IMR-90 (cell line): ENCODE results near the gene FN1. TPM values are rescaled to one million over a fixed set of nuclear protein-coding genes. Genes with fewer than 3 reads are reported as not detected.

Experiments
- ATAC-seq: fragments of 200-7000 bp; cut with Tn5 transposase; 2 replicates; pipeline ENCODE4 v1.9.1; 2020; ENCODE audit warnings: low read depth, mild to moderate bottlenecking, moderate library complexity
- BruUV-seq: library from RNA; stranded (reverse); fragments of 400-500 nt; replicated peaks from 2 replicates; lab custom pipeline; 2021; lab: Mats Ljungman, UMichigan
- CTCF ChIA-PET: fragments of 300-600 bp; formaldehyde crosslinking; extraction: SDS; loops from one replicate; lab custom pipeline; 2021; ENCODE audit warnings: antibody characterized with exemption; lab: Yijun Ruan, JAX
- POLR2A ChIA-PET: fragments of 300-600 bp; sonication (Branson Sonifier 250); formaldehyde crosslinking; loops from one replicate; lab custom pipeline; 2022; ENCODE audit warnings: antibody characterized with exemption; ENCODE audit not compliant: unreplicated experiment; lab: Charles Lee
- DNase-seq: peaks from one replicate; pipeline ENCODE4 v3.0.0; 2013
- H2AFZ ChIP-seq: replicated peaks from 2 replicates; pipeline ENCODE3; 2013; ENCODE audit warnings: low read length, mild to moderate bottlenecking; ENCODE audit not compliant: poor library complexity
- H2AK5ac ChIP-seq: 2 replicates; pipeline ENCODE4 v1.6.1; 2013; ENCODE audit warnings: low read depth, low read length, inconsistent platforms
- H2AK9ac ChIP-seq: replicated peaks from 2 replicates; pipeline ENCODE3; 2013; ENCODE audit warnings: mild to moderate bottlenecking, low read depth, low read length, moderate library complexity; ENCODE audit not compliant: poor library complexity
- H2BK120ac ChIP-seq: 2 replicates; pipeline ENCODE4 v1.6.1; 2013; ENCODE audit warnings: low read depth, low read length, inconsistent platforms
- H2BK15ac ChIP-seq: 3 replicates; pipeline ENCODE4 v1.6.1; 2013; ENCODE audit warnings: low read depth, low read length, inconsistent platforms
- H2BK20ac ChIP-seq: 2 replicates; pipeline ENCODE4 v1.6.1; 2013; ENCODE audit warnings: low read depth, mild to moderate bottlenecking, inconsistent platforms, low read length, moderate library complexity
- H2BK5ac ChIP-seq: 2 replicates; pipeline ENCODE4 v1.6.1; 2013; ENCODE audit warnings: mild to moderate bottlenecking, low read depth, low read length, inconsistent platforms; ENCODE audit not compliant: poor library complexity, severe bottlenecking
- H3K14ac ChIP-seq: replicated peaks from 2 replicates; pipeline ENCODE4 v1.6.1; 2013; ENCODE audit warnings: low read depth, low read length, inconsistent platforms
- H3K18ac ChIP-seq: 2 replicates; pipeline ENCODE4 v1.6.1; 2013; ENCODE audit warnings: low read depth, low read length, control low read depth
- H3K23ac ChIP-seq: 2 replicates; pipeline ENCODE4 v1.6.1; 2013; ENCODE audit warnings: low read depth, low read length, inconsistent platforms
- H3K27ac ChIP-seq: 2 replicates; pipeline ENCODE4 v1.5.1; 2013; ENCODE audit warnings: mild to moderate bottlenecking, control low read depth, low read length; ENCODE audit not compliant: insufficient read depth
- H3K27me3 ChIP-seq: 2 replicates; pipeline ENCODE4 v1.6.1; 2013; ENCODE audit warnings: low read length; ENCODE audit not compliant: control insufficient read depth, insufficient read depth
- H3K36me3 ChIP-seq: 2 replicates; pipeline ENCODE4 v1.6.1; 2013; ENCODE audit warnings: low read length, mixed read lengths; ENCODE audit not compliant: control insufficient read depth, insufficient read depth
- H3K4ac ChIP-seq: 2 replicates; pipeline ENCODE4 v1.6.1; 2013; ENCODE audit warnings: low read depth, low read length, inconsistent platforms
- H3K4me1 ChIP-seq: 2 replicates; pipeline ENCODE4 v1.6.1; 2013; ENCODE audit warnings: low read length, mixed read lengths; ENCODE audit not compliant: control insufficient read depth, insufficient read depth
- H3K4me2 ChIP-seq: 2 replicates; pipeline ENCODE4 v1.6.1; 2013; ENCODE audit warnings: low read depth, mild to moderate bottlenecking, control low read depth, low read length, moderate library complexity
- H3K4me3 ChIP-seq: 2 replicates; pipeline ENCODE4 v1.5.1; 2013; ENCODE audit warnings: low read depth, mild to moderate bottlenecking, control low read depth, low read length, moderate library complexity; ENCODE audit not compliant: insufficient read depth
- H3K56ac ChIP-seq: 2 replicates; pipeline ENCODE4 v1.6.1; 2013; ENCODE audit warnings: low read length, inconsistent platforms; ENCODE audit not compliant: insufficient read depth; ENCODE audit errors: extremely low read depth
- H3K79me1 ChIP-seq, 2 experiments: 2 replicates each; pipeline ENCODE4 v1.6.1; 2013; ENCODE audit warnings: low read length in 2 of 2, inconsistent platforms in 1 of 2, low read depth in 1 of 2
- H3K9ac ChIP-seq: 2 replicates; pipeline ENCODE4 v1.6.1; 2013; ENCODE audit warnings: low read depth, low read length, control low read depth
- H3K9me1 ChIP-seq: 2 replicates; pipeline ENCODE4 v1.6.1; 2013; ENCODE audit warnings: low read length, inconsistent platforms; ENCODE audit not compliant: insufficient read depth
- H3K9me3 ChIP-seq: 2 replicates; pipeline ENCODE4 v1.6.1; 2013; ENCODE audit warnings: low read length; ENCODE audit not compliant: control insufficient read depth, insufficient read depth
- H4K20me1 ChIP-seq: 2 replicates; pipeline ENCODE4 v1.6.1; 2013; ENCODE audit warnings: low read length, inconsistent platforms; ENCODE audit not compliant: insufficient read depth
- H4K5ac ChIP-seq: 2 replicates; pipeline ENCODE4 v1.6.1; 2013; ENCODE audit warnings: mild to moderate bottlenecking, low read depth, low read length, control low read depth
- H4K8ac ChIP-seq, 2 experiments: 2 replicates each; pipeline ENCODE4 v1.6.1; 2013; ENCODE audit warnings: low read depth in 2 of 2, low read length in 2 of 2, control low read depth in 1 of 2, inconsistent platforms in 1 of 2
- H4K91ac ChIP-seq: 2 replicates; pipeline ENCODE4 v1.6.1; 2013; ENCODE audit warnings: low read depth, low read length, inconsistent platforms; ENCODE audit not compliant: insufficient read depth
- CHD1 ChIP-seq: IDR thresholded peaks from 2 replicates; pipeline ENCODE4 v1.6.1; 2012; ENCODE audit warnings: low read depth, low read length, improper control_type of control experiment
- CTCF ChIP-seq: conservative IDR thresholded peaks from 2 replicates; pipeline ENCODE4 v1.5.1; 2012; ENCODE audit warnings: mild to moderate bottlenecking, low read depth, low read length, improper control_type of control experiment
- POLR2A ChIP-seq: IDR thresholded peaks from 2 replicates; pipeline ENCODE4 v1.6.1; 2012; ENCODE audit warnings: mild to moderate bottlenecking, low read depth, low read length
- RAD21 ChIP-seq: IDR thresholded peaks from 2 replicates; pipeline ENCODE4 v1.6.1; 2012; ENCODE audit warnings: low read length, improper control_type of control experiment
- SMC3 ChIP-seq: fragments of 150-350 bp; IDR thresholded peaks from 2 replicates; pipeline ENCODE4 v1.6.1; 2016; ENCODE audit warnings: low read depth, mild to moderate bottlenecking, antibody characterized with exemption, low read length, moderate library complexity
- WGBS, 2 experiments: methylation state at CpG; one replicate each; pipeline versions ENCODE4 v1.1.5 to v1.1.7; 2013; ENCODE audit warnings: missing lambda C conversion rate in 2 of 2; ENCODE audit not compliant: insufficient read length in 1 of 2; ENCODE audit errors: extremely low coverage in 2 of 2; 5-methylcytosine and 5-hydroxymethylcytosine counted together
- dilution Hi-C: fragments of 300-500 bp; cut with HindIII; formaldehyde crosslinking; loops from one replicate; pipeline ENCODE4 v1.14.3; 2018; ENCODE audit warnings: low sequenced_read_pairs; ENCODE audit not compliant: unreplicated experiment
- in situ Hi-C: fragments of 300-500 bp; cut with MboI; formaldehyde crosslinking; loops from 3 replicates; pipeline ENCODE4 v1.14.3; 2019; ENCODE audit warnings: low sequenced_read_pairs, inconsistent platforms, mixed read lengths
- intact Hi-C: fragments of 100-400 bp; cut with micrococcal nuclease; formaldehyde crosslinking; loops from 2 replicates; pipeline ENCODE4 v1.10.0; 2022
- polyA plus RNA-seq, 3 experiments: library from polyadenylated mRNA; depleted of rRNA; stranded (reverse); fragments of >200 nt; gene quantifications; 2 replicates each; pipeline ENCODE4 v1.2.3, GENCODE V29; 2012; ENCODE audit warnings: low replicate concordance in 1 of 3
- total RNA-seq: library from RNA; depleted of rRNA; stranded (reverse); fragments of >200 nt; gene quantifications from 2 replicates; pipeline ENCODE4 v1.2.3, GENCODE V29; 2012

The FN1 gene
- total and polyA plus RNA-seq, 2 of the 4 experiments (the other 2 are of a cell fraction): 8,243 to 13,004 TPM

GRCh38 chr2:215454519-215455246 is 18.8 kb upstream of the FN1 start:
- intact Hi-C loops: loop anchor here (1.0 to 5.0 kb wide), 2 partner anchors 258 to 466 kb away; no protein-coding TSS in a partner anchor
- no peaks in the 10 kb centered on the region for H3K79me1 ChIP-seq
- peak overlapping the region; percentile 60 for H2BK5ac ChIP-seq
- H3K4ac ChIP-seq: no peak overlapping the region
- TF ChIP-seq SMC3 (peak; percentile 80), CTCF (peak; percentile 75), POLR2A (no peak), CHD1 (no peak), RAD21 (peak; percentile 75)
- H3K9ac ChIP-seq: no peak overlapping the region
- H3K9me1 ChIP-seq: no peaks in the 10 kb centered on the region; the same call in 1 of the 2 replicates
- no peak overlapping the region for H3K4me2 ChIP-seq
- H2BK120ac ChIP-seq: peak overlapping the region; percentile 91
- no peak overlapping the region for H2AK5ac ChIP-seq
- POLR2A ChIA-PET: no interaction called here
- no TSS peak for BruUV-seq
- H3K56ac ChIP-seq: no peak overlapping the region; the same call in 1 of the 2 replicates
- no peak overlapping the region for H3K4me3 ChIP-seq
- peak overlapping the region; percentile 47; the same call in 1 of the 2 replicates for H4K5ac ChIP-seq
- H3K23ac ChIP-seq: no peak overlapping the region
- H4K91ac ChIP-seq: 0 out of 2 replicates have a peak overlapping the region, but pooled peaks have one; percentile 44
- dilution Hi-C loops: no loop called here
- H3K9me3 ChIP-seq: 0 out of 2 replicates have a peak, but pooled peaks cover 3% of the 10 kb centered on the region
- peak overlapping the region; percentile 10; the same call in 1 of the 3 replicates for H2BK15ac ChIP-seq
- no peak for DNase-seq
- no peak overlapping the region for H3K14ac ChIP-seq
- no peaks in the 10 kb centered on the region for H3K27me3 ChIP-seq
- H4K20me1 ChIP-seq: no peaks in the 10 kb centered on the region
- peak; percentile 66 for ATAC-seq
- peak overlapping the region; percentile 30; the same call in 1 of the 2 replicates for H3K18ac ChIP-seq
- no peak overlapping the region for H3K27ac ChIP-seq
- 0 out of 2 replicates have a peak overlapping the region, but pooled peaks have one; percentile 93 for H2BK20ac ChIP-seq
- WGBS, 2 experiments: no CpG with 5 or more reads among the region's 5 CpGs
- H2AK9ac ChIP-seq: no peak overlapping the region
- H3K36me3 ChIP-seq: no peaks in the 10 kb centered on the region
- H3K4me1 ChIP-seq: no peaks in the 10 kb centered on the region
- CTCF ChIA-PET: interaction anchor here (0.7 to 1.4 kb wide), 7 partner anchors 10 to 340 kb away, joined by 3 to 4 read pairs (median 3); no protein-coding TSS in a partner anchor
- in situ Hi-C loops: no loop called here
- no peak overlapping the region for H2AFZ ChIP-seq
- H4K8ac ChIP-seq: 0 out of 4 replicates have a peak overlapping the region, but pooled peaks of 1 of the 2 experiments have one; percentile 11
